Neutrophil (primary cell): ENCODE results near the gene SETBP1.

ENCODE experiments used
- H3K27ac ChIP-seq: fragments of 200-600 bp; sonication (generic); 2 replicates; pipeline ENCODE4 v1.5.1; 2016; ENCODE audit warnings: mild to moderate bottlenecking, moderate library complexity
- H3K27me3 ChIP-seq: fragments of 200-600 bp; sonication (generic); 2 replicates; pipeline ENCODE4 v1.6.0; 2016; ENCODE audit warnings: mild to moderate bottlenecking
- H3K36me3 ChIP-seq: fragments of 200-600 bp; sonication (generic); 2 replicates; pipeline ENCODE4 v1.5.1; 2017
- H3K4me1 ChIP-seq, 2 experiments: fragments of 200-600 bp in 1 of 2; sonication (generic) in 1 of 2; 1 replicate in 1 of 2; 2 replicates in 1 of 2; pipeline versions ENCODE4 v1.5.1 to v1.6.1; 2013 to 2016; ENCODE audit warnings: low read depth in 1 of 2, low read length in 1 of 2, mild to moderate bottlenecking in 1 of 2, moderate library complexity in 1 of 2; ENCODE audit not compliant: control insufficient read depth in 1 of 2, insufficient read depth in 1 of 2
- H3K4me3 ChIP-seq, 2 experiments: fragments of 200-600 bp in 1 of 2; sonication (generic) in 1 of 2; 1 replicate in 1 of 2; 2 replicates in 1 of 2; pipeline ENCODE4 v1.5.1; 2013 to 2016; ENCODE audit warnings: low read depth in 1 of 2, low read length in 1 of 2, mild to moderate bottlenecking in 1 of 2, moderate library complexity in 1 of 2
- H3K9me3 ChIP-seq: fragments of 200-600 bp; sonication (generic); 2 replicates; pipeline ENCODE4 v1.5.1; 2016
- TF ChIP-seq, protein P1 (sequence below): fragments of 200-600 bp; sonication (generic); IDR thresholded peaks from 2 replicates; pipeline ENCODE4 v1.5.1; 2016; ENCODE audit warnings: antibody characterized with exemption

SETBP1 gene

DNA sequence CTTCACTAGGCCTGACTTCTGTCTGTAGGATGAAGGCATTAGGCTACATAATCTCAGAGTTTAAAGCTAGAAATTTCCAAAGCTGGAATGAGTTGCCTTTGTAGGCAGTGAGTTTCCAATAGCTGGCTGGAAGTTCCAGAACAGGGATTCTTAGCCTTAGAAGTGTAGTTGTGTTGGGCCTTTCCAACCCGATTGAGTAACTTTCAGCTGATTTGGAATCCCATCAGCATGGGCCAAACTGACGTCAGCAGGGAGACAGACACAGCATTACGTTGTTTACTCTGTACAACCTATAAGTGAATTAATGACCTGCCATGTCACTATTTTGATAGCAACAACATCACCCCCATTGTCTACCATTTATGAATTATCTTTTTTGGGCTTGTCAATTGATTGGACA lies 56.9 kb downstream of the SETBP1 start:
- H3K27ac ChIP-seq, result no peak overlapping the region
- no peak overlapping the region for H3K4me3 ChIP-seq
- peaks cover 37% of the 10 kb centered on the region for H3K27me3 ChIP-seq
- H3K4me1 ChIP-seq, result peaks cover 18 to 28% of the 10 kb centered on the region in 2 experiments
- H3K9me3 ChIP-seq, result no peaks in the 10 kb centered on the region
- TF ChIP-seq, protein P1, sequence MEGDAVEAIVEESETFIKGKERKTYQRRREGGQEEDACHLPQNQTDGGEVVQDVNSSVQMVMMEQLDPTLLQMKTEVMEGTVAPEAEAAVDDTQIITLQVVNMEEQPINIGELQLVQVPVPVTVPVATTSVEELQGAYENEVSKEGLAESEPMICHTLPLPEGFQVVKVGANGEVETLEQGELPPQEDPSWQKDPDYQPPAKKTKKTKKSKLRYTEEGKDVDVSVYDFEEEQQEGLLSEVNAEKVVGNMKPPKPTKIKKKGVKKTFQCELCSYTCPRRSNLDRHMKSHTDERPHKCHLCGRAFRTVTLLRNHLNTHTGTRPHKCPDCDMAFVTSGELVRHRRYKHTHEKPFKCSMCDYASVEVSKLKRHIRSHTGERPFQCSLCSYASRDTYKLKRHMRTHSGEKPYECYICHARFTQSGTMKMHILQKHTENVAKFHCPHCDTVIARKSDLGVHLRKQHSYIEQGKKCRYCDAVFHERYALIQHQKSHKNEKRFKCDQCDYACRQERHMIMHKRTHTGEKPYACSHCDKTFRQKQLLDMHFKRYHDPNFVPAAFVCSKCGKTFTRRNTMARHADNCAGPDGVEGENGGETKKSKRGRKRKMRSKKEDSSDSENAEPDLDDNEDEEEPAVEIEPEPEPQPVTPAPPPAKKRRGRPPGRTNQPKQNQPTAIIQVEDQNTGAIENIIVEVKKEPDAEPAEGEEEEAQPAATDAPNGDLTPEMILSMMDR, result no peak
- H3K36me3 ChIP-seq, result no peaks in the 10 kb centered on the region

DNA sequence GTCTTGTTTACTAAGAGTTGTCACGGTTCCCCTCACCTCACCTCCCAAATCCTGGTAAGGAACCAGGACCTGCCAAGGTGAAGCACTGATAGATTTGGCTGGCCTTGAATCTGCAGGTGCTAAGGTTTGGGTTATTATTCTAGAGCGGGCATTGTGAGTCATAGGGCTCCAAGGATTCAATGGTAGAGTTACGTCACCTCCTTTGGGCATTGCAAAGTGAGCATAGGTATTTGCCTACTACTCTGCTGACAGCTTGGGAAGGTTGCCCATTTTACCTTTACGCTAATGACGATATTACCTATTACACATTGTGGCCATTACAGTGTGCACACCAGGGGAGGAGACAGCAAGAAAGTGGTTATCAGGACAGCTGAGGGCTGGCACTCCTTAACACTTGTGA lies 59.3 kb downstream of the SETBP1 start:
- Histone ChIP-seq H3K27ac (no peak overlapping the region), H3K27me3 (peaks cover 54% of the 10 kb centered on the region), H3K36me3 (no peaks in the 10 kb centered on the region), H3K4me1 (peaks cover 6 to 7% of the 10 kb centered on the region in 2 experiments), H3K4me3 (no peak overlapping the region), H3K9me3 (no peaks in the 10 kb centered on the region)
- TF ChIP-seq, protein P1, result no peak

DNA sequence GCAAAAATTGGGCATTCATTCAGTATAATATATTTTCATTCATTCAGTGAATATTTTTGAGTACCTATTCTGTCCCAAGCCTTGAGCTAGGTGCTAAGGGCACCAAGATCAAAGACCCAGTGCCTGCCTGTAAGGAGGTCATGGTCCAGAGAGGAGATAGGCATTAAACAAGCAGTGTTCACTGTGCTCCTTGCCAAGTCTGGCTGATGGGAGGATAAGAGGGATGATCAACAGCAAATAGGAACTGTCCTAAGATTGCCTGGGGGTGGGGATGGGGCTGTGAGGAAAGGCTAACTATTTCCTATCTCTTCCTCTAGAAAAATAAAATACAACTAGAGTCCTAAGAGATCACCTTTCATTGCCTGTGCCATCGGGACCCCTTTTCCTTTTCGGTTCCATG lies 60.4 kb downstream of the SETBP1 start:
- Histone ChIP-seq H3K27me3 (peaks cover 60% of the 10 kb centered on the region), H3K4me3 (no peak overlapping the region), H3K4me1 (no peaks in the 10 kb centered on the region), H3K27ac (no peak overlapping the region), H3K36me3 (no peaks in the 10 kb centered on the region), H3K9me3 (no peaks in the 10 kb centered on the region)
- TF ChIP-seq, protein P1, result no peak

DNA sequence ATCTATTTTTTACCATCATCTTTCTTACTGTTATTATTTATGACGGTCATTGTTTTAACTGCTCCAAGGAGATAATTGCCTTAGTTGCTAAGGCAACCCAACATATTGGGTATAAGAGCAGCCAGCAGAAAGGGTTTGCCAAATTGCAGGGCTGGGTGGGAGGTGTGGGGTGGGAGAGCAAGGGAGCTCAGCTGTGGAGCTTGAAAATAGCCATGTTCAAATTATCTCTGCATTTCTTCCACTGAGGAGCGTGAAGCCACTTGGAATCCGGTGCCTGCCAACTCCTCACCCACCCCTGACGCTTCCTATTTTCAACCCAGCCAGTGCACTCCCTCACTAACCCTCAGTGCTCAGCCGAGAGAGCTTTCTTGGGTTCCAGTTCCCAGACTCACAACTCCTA lies 60.8 kb downstream of the SETBP1 start:
- TF ChIP-seq, protein P1, result no peak
- H3K27me3 ChIP-seq, result peaks cover 62% of the 10 kb centered on the region
- H3K4me1 ChIP-seq, result no peaks in the 10 kb centered on the region
- H3K4me3 ChIP-seq, result no peak overlapping the region
- no peaks in the 10 kb centered on the region for H3K36me3 ChIP-seq
- no peaks in the 10 kb centered on the region for H3K9me3 ChIP-seq
- no peak overlapping the region for H3K27ac ChIP-seq

DNA sequence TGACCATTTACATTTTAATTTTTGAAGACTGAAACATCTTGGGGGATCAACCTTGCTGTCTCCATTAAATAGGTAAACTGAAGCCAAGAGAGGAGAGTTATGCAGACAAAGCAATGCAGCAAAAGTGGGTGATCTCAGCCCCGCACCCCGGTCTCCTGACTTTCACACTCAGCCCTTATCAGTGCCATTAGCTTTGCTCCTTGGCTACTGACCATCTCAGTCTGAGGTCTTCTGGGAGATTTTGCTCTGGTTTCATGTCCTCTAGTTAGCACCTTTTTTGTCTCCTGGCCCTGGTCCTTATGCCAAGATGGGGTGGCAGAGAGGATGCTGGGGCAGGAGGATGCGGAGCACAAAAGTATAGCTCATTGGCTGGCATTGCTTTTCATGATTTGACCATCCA lies 61.4 kb downstream of the SETBP1 start:
- Histone ChIP-seq H3K27me3 (peaks cover 62% of the 10 kb centered on the region), H3K9me3 (no peaks in the 10 kb centered on the region), H3K27ac (no peak overlapping the region), H3K4me3 (no peak overlapping the region), H3K36me3 (no peaks in the 10 kb centered on the region), H3K4me1 (no peaks in the 10 kb centered on the region)
- TF ChIP-seq, protein P1, result no peak
